ENCODE data around the gene SLC39A9. TPM values are rescaled to one million over a fixed set of nuclear protein-coding genes. Genes with fewer than 3 reads are reported as not detected.
"Not testable (repeated sequence)": the region's sequence is repeated elsewhere in the genome, so short reads cannot be mapped to it uniquely, and the experiment has no call there.

SLC39A9 gene
- total RNA-seq, 1 donor from 2014 or later: 70.9 TPM

GRCh38 chr14:69427596-69427995, 29.1 kb downstream of the SLC39A9 start:
- DNase-seq: no peak

- DNase-seq: no peak
Measured at GRCh38 chr14:69428289-69428998, 30.0 kb downstream of the SLC39A9 start.

- DNase-seq: no peak
Measured at GRCh38 chr14:69429643-69430042, 31.2 kb downstream of the SLC39A9 start.

- DNase-seq: no peak
Measured at GRCh38 chr14:69430306-69430939, 31.9 kb downstream of the SLC39A9 start.

GRCh38 chr14:69432364-69432763, 33.9 kb downstream of the SLC39A9 start:
- DNase-seq: no peak

GRCh38 chr14:69439521-69440270, 41.2 kb downstream of the SLC39A9 start:
- DNase-seq: no peak

GRCh38 chr14:69441948-69442347, 43.5 kb downstream of the SLC39A9 start:
- DNase-seq: no peak

- DNase-seq: no peak
Measured at GRCh38 chr14:69443296-69443805, 44.9 kb downstream of the SLC39A9 start.

GRCh38 chr14:69449216-69449615, 50.7 kb downstream of the SLC39A9 start:
- no peak for DNase-seq

GRCh38 chr14:69451941-69452340, 53.4 kb downstream of the SLC39A9 start:
- DNase-seq: no peak

GRCh38 chr14:69458350-69458749, 59.9 kb downstream of the SLC39A9 start:
- no peak for DNase-seq

- no peak for DNase-seq
Measured at GRCh38 chr14:69459122-69459521, 60.6 kb downstream of the SLC39A9 start.

GRCh38 chr14:69460093-69460701, 61.7 kb downstream of the SLC39A9 start:
- peak; percentile 84 for DNase-seq

- no peak for DNase-seq
Measured at GRCh38 chr14:69464379-69464778, 65.9 kb downstream of the SLC39A9 start.

GRCh38 chr14:69464829-69465228, 66.3 kb downstream of the SLC39A9 start:
- no peak for DNase-seq

GRCh38 chr14:69468949-69469348, 70.5 kb downstream of the SLC39A9 start:
- no peak for DNase-seq

GRCh38 chr14:69471436-69471835, 72.9 kb downstream of the SLC39A9 start:
- no peak for DNase-seq

GRCh38 chr14:69471916-69472315, 73.4 kb downstream of the SLC39A9 start:
- DNase-seq: no peak

- no peak for DNase-seq
Measured at GRCh38 chr14:69473260-69473659, 74.8 kb downstream of the SLC39A9 start.

- DNase-seq: no peak
Measured at GRCh38 chr14:69473946-69474345, 75.5 kb downstream of the SLC39A9 start.

- DNase-seq: no peak
Measured at GRCh38 chr14:69475194-69475818, 76.8 kb downstream of the SLC39A9 start.

GRCh38 chr14:69476824-69477450, 78.4 kb downstream of the SLC39A9 start:
- not testable (repeated sequence) for DNase-seq
